ENCODE results near the gene AP4S1.
"Not testable (repeated sequence)": the region's sequence is repeated elsewhere in the genome, so short reads cannot be mapped to it uniquely, and the experiment has no call there.

AP4S1 gene, protein sequence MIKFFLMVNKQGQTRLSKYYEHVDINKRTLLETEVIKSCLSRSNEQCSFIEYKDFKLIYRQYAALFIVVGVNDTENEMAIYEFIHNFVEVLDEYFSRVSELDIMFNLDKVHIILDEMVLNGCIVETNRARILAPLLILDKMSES

GRCh38 chr14:31025367-31026076, at the start of gene AP4S1:
Gene AP4S1, plus strand, starts transcription at chr14:31025649. Its CDS starts 40,548 bp downstream, at chr14:31066197.
- Mint-ChIP-seq H3K4me3 (peak within 1 kb of the TSS; percentile 98), H3K4me1 (ENCODE audit: low read depth) (peaks cover 52% of the 10 kb centered on the region), H3K9me3 (no peaks in the 10 kb centered on the region), H3K27me3 (no peaks in the 10 kb centered on the region), H3K27ac (peak within 1 kb of the TSS; percentile 95), H3K36me3 (ENCODE audit: low read depth) (peaks cover 12% of the 10 kb centered on the region)

GRCh38 chr14:30977752-30978151, 47.7 kb upstream of the AP4S1 start:
- H3K4me3 Mint-ChIP-seq: no peak overlapping the region
- H3K27ac Mint-ChIP-seq: no peak overlapping the region
- peaks cover 12% of the 10 kb centered on the region for H3K36me3 Mint-ChIP-seq (ENCODE audit: low read depth)
- H3K9me3 Mint-ChIP-seq: no peaks in the 10 kb centered on the region
- H3K4me1 Mint-ChIP-seq (ENCODE audit: low read depth): peaks cover 43% of the 10 kb centered on the region
- H3K27me3 Mint-ChIP-seq: no peaks in the 10 kb centered on the region

DNA sequence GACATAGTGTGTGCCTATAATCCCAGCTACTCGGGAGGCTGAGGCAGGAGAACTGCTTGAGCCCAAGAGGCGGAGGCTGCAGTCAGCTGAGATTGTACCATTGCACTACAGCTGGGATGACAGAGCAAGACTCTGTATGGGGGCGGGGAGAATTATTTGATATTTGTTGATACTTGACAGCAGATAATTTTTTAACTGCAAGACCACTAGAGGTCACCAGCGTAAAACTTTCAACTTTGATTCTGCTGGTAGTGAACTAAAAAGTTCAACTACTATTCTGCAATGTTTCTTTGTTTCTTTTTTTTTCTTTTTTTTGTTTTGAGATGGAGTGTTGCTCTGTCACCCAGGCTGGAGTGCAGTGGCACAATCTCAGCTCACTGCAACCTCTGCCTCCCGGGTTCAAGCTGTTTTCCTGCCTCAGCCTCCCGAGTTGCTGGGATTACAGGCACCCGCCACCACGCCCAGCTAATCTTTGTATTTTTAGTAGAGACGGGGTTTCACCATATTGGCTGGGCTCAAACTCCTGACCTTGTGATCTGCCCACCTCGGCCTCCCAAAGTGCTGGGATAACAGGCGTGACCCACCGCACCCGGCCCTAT, 45.2 kb upstream of the AP4S1 start:
- peaks cover 18% of the 10 kb centered on the region for H3K4me1 Mint-ChIP-seq (ENCODE audit: low read depth)
- H3K4me3 Mint-ChIP-seq; H3K36me3 Mint-ChIP-seq (ENCODE audit: low read depth); H3K9me3 Mint-ChIP-seq; H3K27ac Mint-ChIP-seq; H3K27me3 Mint-ChIP-seq: not testable (repeated sequence)

- Mint-ChIP-seq H3K27me3 (no peaks in the 10 kb centered on the region), H3K27ac (no peak overlapping the region), H3K4me1 (ENCODE audit: low read depth) (peaks cover 12% of the 10 kb centered on the region), H3K36me3 (ENCODE audit: low read depth) (peaks cover 9% of the 10 kb centered on the region), H3K9me3 (no peaks in the 10 kb centered on the region), H3K4me3 (no peak overlapping the region)
These were observed 44.5 kb upstream of the AP4S1 start for GRCh38 chr14:30980980-30981379.

- Mint-ChIP-seq H3K36me3 (ENCODE audit: low read depth) (peaks cover 4% of the 10 kb centered on the region), H3K4me1 (ENCODE audit: low read depth) (peaks cover 22% of the 10 kb centered on the region), H3K9me3 (no peaks in the 10 kb centered on the region), H3K4me3 (no peak overlapping the region), H3K27ac (no peak overlapping the region), H3K27me3 (no peaks in the 10 kb centered on the region)
These were observed 42.9 kb upstream of the AP4S1 start for GRCh38 chr14:30982533-30982932.

DNA sequence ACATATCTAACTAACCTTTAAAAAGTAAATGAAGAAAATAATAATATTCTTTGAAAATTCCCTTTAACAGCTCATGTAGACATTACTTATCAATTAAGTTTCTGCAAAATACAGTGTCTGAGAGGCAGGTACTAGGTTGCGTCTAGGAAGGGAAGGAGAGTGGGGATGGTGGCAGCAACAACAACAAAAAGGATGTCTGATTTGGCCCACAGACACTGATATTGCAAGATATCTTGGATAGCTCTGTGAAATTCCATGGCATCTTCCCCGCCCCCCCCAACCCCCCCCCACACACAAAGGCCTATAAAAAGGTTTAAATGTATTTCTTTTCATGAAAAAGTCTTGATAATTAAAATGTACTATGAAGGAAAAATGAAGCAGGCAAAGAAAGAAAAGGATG, 41.6 kb upstream of the AP4S1 start:
- Mint-ChIP-seq H3K9me3 (no peaks in the 10 kb centered on the region), H3K27me3 (no peaks in the 10 kb centered on the region), H3K4me1 (ENCODE audit: low read depth) (peaks cover 27% of the 10 kb centered on the region), H3K4me3 (no peak overlapping the region), H3K36me3 (ENCODE audit: low read depth) (peaks cover 4% of the 10 kb centered on the region), H3K27ac (no peak overlapping the region)

DNA sequence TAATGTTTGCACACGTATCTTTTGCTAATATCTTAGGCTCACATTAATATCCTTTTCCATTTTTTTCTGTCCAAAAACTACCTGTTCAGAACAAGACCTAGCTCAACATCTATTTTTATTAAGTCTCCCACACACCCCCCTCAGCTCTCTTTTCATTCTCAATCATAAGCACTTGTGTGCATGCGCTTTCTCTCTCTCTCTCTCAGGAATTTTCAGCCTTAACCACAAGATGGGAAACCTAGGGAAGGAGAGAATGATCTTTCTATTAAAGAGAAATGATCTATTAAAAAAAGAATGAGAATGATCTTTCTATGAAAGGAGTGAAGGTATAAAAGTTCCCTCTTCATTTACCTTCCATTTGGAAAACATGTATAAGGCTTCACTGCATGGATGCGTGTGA, 39.7 kb upstream of the AP4S1 start:
- Mint-ChIP-seq H3K4me3 (no peak overlapping the region), H3K27ac (no peak overlapping the region), H3K36me3 (ENCODE audit: low read depth) (peaks cover 10% of the 10 kb centered on the region), H3K27me3 (no peaks in the 10 kb centered on the region), H3K4me1 (ENCODE audit: low read depth) (peaks cover 30% of the 10 kb centered on the region), H3K9me3 (no peaks in the 10 kb centered on the region)

GRCh38 chr14:30988509-30988908, 36.9 kb upstream of the AP4S1 start:
- H3K4me1 Mint-ChIP-seq (ENCODE audit: low read depth): peaks cover 34% of the 10 kb centered on the region
- H3K27ac Mint-ChIP-seq: no peak overlapping the region
- no peak overlapping the region for H3K4me3 Mint-ChIP-seq
- no peaks in the 10 kb centered on the region for H3K27me3 Mint-ChIP-seq
- H3K9me3 Mint-ChIP-seq: no peaks in the 10 kb centered on the region
- H3K36me3 Mint-ChIP-seq (ENCODE audit: low read depth): peaks cover 10% of the 10 kb centered on the region

DNA sequence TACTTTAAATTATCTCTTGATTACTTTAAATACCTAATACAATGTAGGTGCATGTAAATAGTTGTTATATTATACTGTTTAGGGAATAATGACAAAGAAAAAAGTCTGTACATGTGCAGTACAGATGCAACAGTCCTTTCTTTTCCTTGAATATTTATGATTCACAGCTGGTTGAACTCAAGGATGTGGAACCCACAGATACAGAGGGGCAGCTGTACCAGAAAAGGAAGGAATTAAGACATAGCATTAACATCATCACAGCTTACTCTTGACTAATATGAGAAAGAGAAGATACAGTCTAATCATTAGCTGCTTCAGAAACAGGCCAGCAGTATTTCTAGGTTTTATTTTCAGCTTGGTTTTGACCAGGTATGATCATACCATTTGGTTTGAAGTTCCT, 34.7 kb upstream of the AP4S1 start:
- H3K36me3 Mint-ChIP-seq (ENCODE audit: low read depth): peaks cover 5% of the 10 kb centered on the region
- no peak overlapping the region for H3K27ac Mint-ChIP-seq
- H3K4me3 Mint-ChIP-seq: no peak overlapping the region
- no peaks in the 10 kb centered on the region for H3K27me3 Mint-ChIP-seq
- H3K4me1 Mint-ChIP-seq (ENCODE audit: low read depth): peaks cover 49% of the 10 kb centered on the region
- no peaks in the 10 kb centered on the region for H3K9me3 Mint-ChIP-seq

DNA sequence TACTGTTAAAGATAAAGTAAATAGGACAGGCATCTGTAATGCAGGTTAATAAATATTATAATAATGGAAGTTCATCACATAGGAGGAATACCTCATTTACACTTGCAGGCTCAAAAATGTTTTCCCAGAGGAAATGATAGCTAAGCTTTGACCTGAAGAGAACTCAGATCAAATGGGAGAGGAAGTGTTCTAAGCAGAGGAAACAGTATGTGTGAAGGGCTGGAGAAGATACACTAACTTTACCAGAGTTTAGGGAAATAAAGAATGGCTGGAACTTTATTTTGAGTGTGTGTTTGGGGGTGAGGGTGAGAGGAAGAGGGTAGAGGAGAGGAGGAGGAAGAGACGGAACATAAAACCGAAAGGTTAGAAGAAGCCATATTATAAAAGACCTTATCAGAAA, 34.0 kb upstream of the AP4S1 start:
- H3K4me3 Mint-ChIP-seq: no peak overlapping the region

GRCh38 chr14:30993071-30993470, 32.4 kb upstream of the AP4S1 start:
- peaks cover 57% of the 10 kb centered on the region for H3K4me1 Mint-ChIP-seq (ENCODE audit: low read depth)
- no peaks in the 10 kb centered on the region for H3K27me3 Mint-ChIP-seq
- H3K4me3 Mint-ChIP-seq: no peak overlapping the region
- H3K36me3 Mint-ChIP-seq (ENCODE audit: low read depth): peaks cover 13% of the 10 kb centered on the region
- peaks cover 5% of the 10 kb centered on the region for H3K9me3 Mint-ChIP-seq
- no peak overlapping the region for H3K27ac Mint-ChIP-seq

More for the DNA sequence above, 34.0 kb upstream of the AP4S1 start:
- no peaks in the 10 kb centered on the region for H3K9me3 Mint-ChIP-seq
- H3K36me3 Mint-ChIP-seq (ENCODE audit: low read depth): peaks cover 5% of the 10 kb centered on the region
- H3K27ac Mint-ChIP-seq: no peak overlapping the region
- no peaks in the 10 kb centered on the region for H3K27me3 Mint-ChIP-seq
- H3K4me1 Mint-ChIP-seq (ENCODE audit: low read depth): peaks cover 53% of the 10 kb centered on the region

GRCh38 chr14:30994681-30995620, 30.5 kb upstream of the AP4S1 start:
- Mint-ChIP-seq H3K27me3 (no peaks in the 10 kb centered on the region), H3K27ac (peak overlapping the region; percentile 69), H3K4me1 (ENCODE audit: low read depth) (peaks cover 48% of the 10 kb centered on the region), H3K9me3 (peaks cover 8% of the 10 kb centered on the region), H3K36me3 (ENCODE audit: low read depth) (peaks cover 28% of the 10 kb centered on the region), H3K4me3 (peak overlapping the region; percentile 50)

- Mint-ChIP-seq H3K4me1 (ENCODE audit: low read depth) (peaks cover 51% of the 10 kb centered on the region), H3K27ac (no peak overlapping the region), H3K36me3 (ENCODE audit: low read depth) (peaks cover 34% of the 10 kb centered on the region), H3K9me3 (peaks cover 8% of the 10 kb centered on the region), H3K27me3 (no peaks in the 10 kb centered on the region), H3K4me3 (no peak overlapping the region)
These were observed 29.8 kb upstream of the AP4S1 start for GRCh38 chr14:30995689-30996088.

DNA sequence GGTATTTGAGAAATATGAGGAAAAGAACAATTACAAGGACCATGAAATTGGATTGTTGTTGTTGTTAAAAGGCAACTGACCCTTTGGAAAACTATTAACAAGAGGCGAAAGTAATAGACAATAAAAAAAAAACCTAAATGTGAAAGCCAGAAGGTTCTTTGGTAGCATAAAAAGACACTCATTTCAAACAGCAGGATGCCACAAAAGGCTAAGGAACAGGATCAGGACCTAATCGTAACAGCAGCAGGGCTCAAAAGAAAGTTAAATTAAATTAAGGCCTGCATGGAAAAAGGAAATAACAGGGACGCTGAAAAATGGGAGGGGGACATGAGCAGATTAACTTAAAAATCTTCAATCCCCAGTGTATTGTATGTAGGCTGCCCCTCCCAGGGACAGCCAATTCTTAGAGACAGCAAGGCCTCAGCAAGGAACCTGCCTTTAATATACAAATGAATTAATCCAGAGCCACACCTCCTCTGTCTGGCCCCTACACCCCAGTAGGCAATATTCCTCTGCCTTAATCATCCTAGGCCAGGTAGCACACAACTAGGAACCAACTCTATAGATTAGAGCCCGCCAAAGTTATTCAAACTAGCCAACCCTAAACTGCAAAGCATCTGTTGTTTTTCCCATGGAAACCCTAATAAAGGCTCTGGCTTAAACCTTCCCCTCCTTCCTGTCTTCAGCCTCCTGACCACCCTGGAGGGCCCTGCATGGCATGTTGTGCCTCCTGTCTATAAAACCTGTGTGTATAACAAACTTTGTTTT, 28.4 kb upstream of the AP4S1 start:
- H3K36me3 Mint-ChIP-seq (ENCODE audit: low read depth): peaks cover 45% of the 10 kb centered on the region
- H3K4me3 Mint-ChIP-seq: no peak overlapping the region
- H3K27ac Mint-ChIP-seq: no peak overlapping the region
- no peaks in the 10 kb centered on the region for H3K27me3 Mint-ChIP-seq
- peaks cover 46% of the 10 kb centered on the region for H3K4me1 Mint-ChIP-seq (ENCODE audit: low read depth)
- H3K9me3 Mint-ChIP-seq: peaks cover 8% of the 10 kb centered on the region

Measured in stimulated activated naive CD8-positive, alpha-beta T cell treated with anti-CD3 and anti-CD28 coated beads, Interleukin-15, Interleukin-2, amounts not matched to agents 100 ng/mL and 50 ng/mL, for 24 hours (primary cell).